Endothelial cell of umbilical vein (primary cell): ENCODE data around the gene AJAP1. TPM values are rescaled to one million over a fixed set of nuclear protein-coding genes. Genes with fewer than 3 reads are reported as not detected.

Experiments used
- BruUV-seq: library from RNA; stranded (reverse); fragments of 400-500 nt; replicated peaks from 2 replicates; lab custom pipeline; 2021; lab: Mats Ljungman, UMichigan
- CTCF ChIA-PET: fragments of 300-600, 350-600 bp; sonication (Branson Sonifier 250); formaldehyde crosslinking; loops from one replicate; lab custom pipeline; 2021; ENCODE audit warnings: antibody characterized with exemption, inconsistent platforms; lab: Charles Lee
- POLR2A ChIA-PET: fragments of 300-600, 350-600 bp; sonication (Branson Sonifier 250); formaldehyde crosslinking; loops from one replicate; lab custom pipeline; 2021; ENCODE audit warnings: antibody characterized with exemption, inconsistent platforms; lab: Charles Lee
- DNase-seq: peaks from one replicate; pipeline ENCODE4 v3.0.0-alpha.2; 2011; ENCODE audit warnings: low read depth, low spot score
- FAIRE-seq: peaks from 2 replicates; lab custom pipeline; 2011; peaks lifted over from hg19 to GRCh38; lab: Jason Lieb, UNC
- H2AFZ ChIP-seq: 2 replicates; pipeline ENCODE4 v1.6.0; 2012; ENCODE audit warnings: low read depth, low read length, control low read depth, inconsistent platforms
- H3K27ac ChIP-seq: 2 replicates; pipeline ENCODE4 v1.5.1; 2011; ENCODE audit warnings: low read depth, mild to moderate bottlenecking, control low read depth, low read length, moderate library complexity; ENCODE audit not compliant: insufficient read depth
- H3K27me3 ChIP-seq, 2 experiments: 2 replicates each; pipeline versions ENCODE4 v1.6.0 to v1.6.1; 2011; ENCODE audit warnings: low read length in 2 of 2, mixed read lengths in 1 of 2; ENCODE audit not compliant: control insufficient read depth in 2 of 2, insufficient read depth in 2 of 2
- H3K36me3 ChIP-seq, 2 experiments: 2 replicates in 1 of 2; 3 replicates in 1 of 2; pipeline ENCODE4 v1.5.1; 2011; ENCODE audit warnings: low read length in 2 of 2, mild to moderate bottlenecking in 1 of 2, moderate library complexity in 1 of 2; ENCODE audit not compliant: control insufficient read depth in 2 of 2, insufficient read depth in 2 of 2; ENCODE audit errors: extremely low read depth in 1 of 2
- H3K4me1 ChIP-seq: 3 replicates; pipeline ENCODE4 v1.5.1; 2011; ENCODE audit warnings: mild to moderate bottlenecking, low read length; ENCODE audit not compliant: control insufficient read depth, insufficient read depth; ENCODE audit errors: extremely low read depth
- H3K4me2 ChIP-seq: 2 replicates; pipeline ENCODE4 v1.6.1; 2011; ENCODE audit warnings: low read length, control low read depth, mixed read lengths; ENCODE audit not compliant: insufficient read depth
- H3K4me3 ChIP-seq, 3 experiments: fragments of 200-600 bp in 1 of 3; sonication (generic), shearing (Covaris generic) in 1 of 3; replicated peaks in 1 of 3; 2 replicates each; pipeline ENCODE4 v1.5.1; 2011 to 2016; ENCODE audit warnings: control low read depth in 3 of 3, low read length in 3 of 3, mild to moderate bottlenecking in 2 of 3, inconsistent platforms in 1 of 3, low read depth in 1 of 3, moderate library complexity in 1 of 3; ENCODE audit not compliant: insufficient read depth in 1 of 3
- H3K79me2 ChIP-seq: 2 replicates; pipeline ENCODE4 v1.6.0; 2012; ENCODE audit warnings: low read length, inconsistent platforms; ENCODE audit not compliant: control insufficient read depth, insufficient read depth
- H3K9ac ChIP-seq: replicated peaks from 2 replicates; pipeline ENCODE3; 2011; ENCODE audit warnings: low read length, control low read depth; ENCODE audit not compliant: insufficient read depth; ENCODE audit errors: extremely low read depth
- H3K9me1 ChIP-seq: replicated peaks from 3 replicates; pipeline ENCODE4 v1.6.0; 2011; ENCODE audit warnings: mild to moderate bottlenecking, low read length; ENCODE audit not compliant: control insufficient read depth, insufficient read depth; ENCODE audit errors: extremely low read depth
- H3K9me3 ChIP-seq: replicated peaks from 2 replicates; pipeline ENCODE4 v1.5.1; 2012; ENCODE audit warnings: low read length, inconsistent platforms; ENCODE audit not compliant: control insufficient read depth, insufficient read depth
- H4K20me1 ChIP-seq: replicated peaks from 2 replicates; pipeline ENCODE3; 2011; ENCODE audit warnings: mild to moderate bottlenecking, low read length; ENCODE audit not compliant: control insufficient read depth, insufficient read depth; ENCODE audit errors: extremely low read depth
- CTCF ChIP-seq, 2 donors: IDR thresholded peaks; 1 replicate in 1 of 2; 2 replicates in 1 of 2; pipeline ENCODE4 v1.5.1; 2011; ENCODE audit warnings: low read length in 2 of 2, mild to moderate bottlenecking in 2 of 2, moderate library complexity in 2 of 2, control low read depth in 1 of 2, inconsistent platforms in 1 of 2, low read depth in 1 of 2; ENCODE audit not compliant: insufficient read depth in 1 of 2; ENCODE audit errors: extremely low read depth in 1 of 2
- EZH2 ChIP-seq: IDR thresholded peaks from 2 replicates; pipeline ENCODE4 v1.6.1; 2012; ENCODE audit warnings: borderline replicate concordance, low read depth, mild to moderate bottlenecking, moderate library complexity, low read length, inconsistent platforms; ENCODE audit not compliant: severe bottlenecking
- FOS ChIP-seq: IDR thresholded peaks from 2 replicates; pipeline ENCODE4 v1.6.1; 2011; ENCODE audit warnings: mild to moderate bottlenecking, low read length, moderate library complexity, borderline replicate concordance; ENCODE audit not compliant: insufficient read depth
- GATA2 ChIP-seq: IDR thresholded peaks from 2 replicates; pipeline ENCODE4 v1.7.0; 2011; ENCODE audit warnings: low read depth, mild to moderate bottlenecking, moderate library complexity, mixed read lengths, low read length; ENCODE audit not compliant: insufficient read length, insufficient read depth
- JUN ChIP-seq: IDR thresholded peaks from 2 replicates; pipeline ENCODE4 v1.6.1; 2011; ENCODE audit warnings: borderline replicate concordance, low read depth; ENCODE audit not compliant: insufficient read length, insufficient read depth
- MYC ChIP-seq: IDR thresholded peaks from one replicate; pipeline ENCODE4 v1.6.1; 2011; ENCODE audit warnings: mild to moderate bottlenecking, low read depth, low read length
- POLR2A ChIP-seq: IDR thresholded peaks from 2 replicates; pipeline ENCODE4 v1.6.1; 2012; ENCODE audit warnings: low read depth, mild to moderate bottlenecking, control low read depth, low read length
- POLR2AphosphoS5 ChIP-seq: IDR thresholded peaks from 2 replicates; pipeline ENCODE4 v1.6.1; 2012; ENCODE audit warnings: low read depth, mild to moderate bottlenecking, control low read depth, low read length, moderate library complexity; ENCODE audit not compliant: insufficient read depth
- dilution Hi-C: fragments of 300-500 bp; cut with MboI; formaldehyde crosslinking; loops from one replicate; pipeline ENCODE4 v1.15.0; 2019; ENCODE audit warnings: low sequenced_read_pairs; ENCODE audit not compliant: extremely low pct_ligation_motif_present
- intact Hi-C: fragments of 100-400 bp; cut with micrococcal nuclease; formaldehyde crosslinking; loops from one replicate; pipeline ENCODE4 v1.10.0; 2022
- polyA plus RNA-seq, 4 experiments: library from polyadenylated mRNA; depleted of rRNA in 3 of 4; stranded (reverse) in 3 of 4; unstranded in 1 of 4; fragments of >200 nt; gene quantifications; 2 replicates each; pipeline versions ENCODE4 v1.2.1 to v1.2.3, GENCODE V29; 2011 to 2012; ENCODE audit warnings: missing spikeins in 1 of 4
- total RNA-seq: library from RNA; stranded (reverse); gene quantifications from 2 replicates; pipeline ENCODE4 v1.2.3, GENCODE V29; 2021
- TF ChIP-seq, protein P1 (sequence below): IDR thresholded peaks from 2 replicates; pipeline ENCODE4 v1.6.1; 2011; ENCODE audit not compliant: insufficient read depth, insufficient read length

Gene AJAP1
- total and polyA plus RNA-seq, 2 donors (not counting 3 experiments of a cell fraction or from before 2014, with no cell fraction given) = not detected

DNA sequence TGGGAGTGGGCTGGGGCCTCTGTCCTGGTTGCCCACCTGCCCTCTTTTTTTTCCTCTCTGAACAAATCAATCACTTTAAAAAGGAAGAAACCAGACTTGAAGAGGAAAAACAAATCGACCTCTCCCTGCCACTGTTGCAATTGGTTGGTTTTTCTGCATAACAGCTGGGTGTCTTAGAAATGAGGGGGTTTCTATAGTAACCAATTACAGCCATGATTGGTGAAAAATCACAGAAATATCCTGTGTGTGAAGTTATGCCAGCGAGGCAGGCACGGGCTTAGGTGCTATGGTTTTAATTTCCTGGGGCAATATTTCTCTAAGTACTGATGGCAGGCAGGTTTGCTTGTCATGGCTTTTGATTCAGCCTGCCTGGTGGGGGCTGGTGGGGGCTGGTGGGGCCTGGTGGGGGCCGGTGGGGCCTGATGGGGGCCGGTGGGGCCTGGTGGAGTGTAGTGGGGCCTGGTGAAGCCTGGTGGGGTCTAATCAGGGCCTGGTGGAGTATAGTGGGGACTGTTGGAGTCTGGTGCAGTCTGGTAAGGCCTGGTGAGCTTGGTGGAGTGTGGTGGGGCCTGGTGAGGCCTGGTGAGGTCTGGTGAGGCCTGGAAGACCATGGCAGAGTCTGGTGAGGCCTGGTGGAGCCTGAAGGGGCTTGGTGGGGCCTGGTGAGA is 54.6 kb downstream of the AJAP1 start:
- dilution Hi-C loops = no loop called here
- no peak overlapping the region for H3K4me3 ChIP-seq

More for the DNA sequence above, 54.6 kb downstream of the AJAP1 start:
- Histone ChIP-seq H4K20me1 (no peaks in the 10 kb centered on the region), H3K27ac (no peak overlapping the region), H3K27me3 (no peaks in the 10 kb centered on the region), H3K9me3 (peaks cover 7% of the 10 kb centered on the region), H3K9ac (no peak overlapping the region), H3K36me3 (no peaks in the 10 kb centered on the region), H3K4me1 (no peaks in the 10 kb centered on the region), H2AFZ (no peak overlapping the region), H3K79me2 (no peaks in the 10 kb centered on the region), H3K4me2 (no peak overlapping the region), H3K9me1 (no peaks in the 10 kb centered on the region)
- FAIRE-seq (no peak), DNase-seq (no peak)
- CTCF ChIA-PET = no interaction called here
- no TSS peak for BruUV-seq
- TF ChIP-seq, protein P1, sequence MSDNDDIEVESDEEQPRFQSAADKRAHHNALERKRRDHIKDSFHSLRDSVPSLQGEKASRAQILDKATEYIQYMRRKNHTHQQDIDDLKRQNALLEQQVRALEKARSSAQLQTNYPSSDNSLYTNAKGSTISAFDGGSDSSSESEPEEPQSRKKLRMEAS = no peak
- TF ChIP-seq POLR2AphosphoS5 (no peak), GATA2 (no peak), JUN (no peak), CTCF (IDR thresholded peaks at IDR 0.05; ENCODE audit: extremely low read depth in 1 of 2, insufficient read depth in 1 of 2, low read depth in 1 of 2, low read length in 2 of 2) (no peak), POLR2A (no peak), FOS (no peak), EZH2 (no peak), MYC (no peak)
- intact Hi-C loops = no loop called here
- POLR2A ChIA-PET = no interaction called here
